GM12865 (cell line): ENCODE data around the gene TIGD4.

Experiments used
- DNase-seq: peaks from one replicate; pipeline ENCODE4 v3.0.0; 2010; ENCODE audit warnings: low read depth
- H3K4me3 ChIP-seq: 2 replicates; pipeline ENCODE4 v1.5.1; 2011; ENCODE audit warnings: mild to moderate bottlenecking, low read depth, low read length, control low read depth
- CTCF ChIP-seq: IDR thresholded peaks from 2 replicates; pipeline ENCODE4 v1.5.1; 2011; ENCODE audit warnings: low read length, control low read depth, low read depth, inconsistent platforms; ENCODE audit not compliant: insufficient read depth; ENCODE audit errors: missing control alignments

TIGD4 gene

GRCh38 chr4:152806501-152807125 is 27.1 kb upstream of the TIGD4 start:
- H3K4me3 ChIP-seq: no peak overlapping the region
- no peak for DNase-seq
- TF ChIP-seq CTCF: no peak

GRCh38 chr4:152805818-152806217 is 26.3 kb upstream of the TIGD4 start:
- DNase-seq: no peak
- no peak overlapping the region for H3K4me3 ChIP-seq
- no peak for TF ChIP-seq CTCF

GRCh38 chr4:152805071-152805650 is 25.6 kb upstream of the TIGD4 start:
- no peak for TF ChIP-seq CTCF
- DNase-seq: no peak
- H3K4me3 ChIP-seq: no peak overlapping the region

- no peak overlapping the region for H3K4me3 ChIP-seq
- TF ChIP-seq CTCF: no peak
- no peak for DNase-seq
Measured at GRCh38 chr4:152803541-152803940, 24.0 kb upstream of the TIGD4 start.

GRCh38 chr4:152795891-152796290 is 16.4 kb upstream of the TIGD4 start:
- H3K4me3 ChIP-seq: no peak overlapping the region
- TF ChIP-seq CTCF: no peak
- DNase-seq: no peak

GRCh38 chr4:152786627-152787026 is 7.1 kb upstream of the TIGD4 start:
- no peak overlapping the region for H3K4me3 ChIP-seq
- no peak for TF ChIP-seq CTCF
- no peak for DNase-seq
